Lung (tissue), 12 donors: ENCODE measurements around the gene MAPK4. TPM values are rescaled to one million over a fixed set of nuclear protein-coding genes. Genes with fewer than 3 reads are reported as not detected.

ENCODE experiments used
- ATAC-seq: fragments of 200-7000 bp; cut with Tn5 transposase; one replicate; pipeline ENCODE4 v1.9.1; 2020; ENCODE audit warnings: moderate number of reproducible peaks; ENCODE audit not compliant: insufficient read depth, low FRiP score
- DNase-seq, 3 donors: peaks; one replicate each; pipeline ENCODE4 v3.0.0-alpha.2; 2013 to 2017
- H3K27ac ChIP-seq, 2 donors: one replicate each; pipeline ENCODE4 v1.5.1; 2013; ENCODE audit warnings: mild to moderate bottlenecking in 2 of 2, moderate library complexity in 2 of 2, control low read depth in 1 of 2, inconsistent platforms in 1 of 2, low read depth in 1 of 2, low read length in 1 of 2
- H3K27me3 ChIP-seq, 3 donors: one replicate each; pipeline ENCODE4 v1.5.1; 2013; ENCODE audit warnings: low read length in 2 of 3; ENCODE audit not compliant: control insufficient read depth in 3 of 3, insufficient read depth in 3 of 3
- H3K36me3 ChIP-seq, 4 donors: one replicate each; pipeline ENCODE4 v1.5.1; 2013; ENCODE audit warnings: low read length in 4 of 4, mild to moderate bottlenecking in 1 of 4, moderate library complexity in 1 of 4; ENCODE audit not compliant: control insufficient read depth in 4 of 4, insufficient read depth in 4 of 4
- H3K4me1 ChIP-seq, 5 donors: one replicate each; pipeline ENCODE4 v1.5.1; 2013; ENCODE audit warnings: low read length in 5 of 5, mild to moderate bottlenecking in 2 of 5, moderate library complexity in 1 of 5; ENCODE audit not compliant: control insufficient read depth in 5 of 5, insufficient read depth in 5 of 5
- H3K4me3 ChIP-seq: one replicate; pipeline ENCODE4 v1.5.1; 2013; ENCODE audit warnings: mild to moderate bottlenecking, control low read depth, moderate library complexity
- H3K9ac ChIP-seq, 2 donors: one replicate each; pipeline ENCODE4 v1.5.1; 2013; ENCODE audit warnings: low read length in 2 of 2, control low read depth in 1 of 2; ENCODE audit not compliant: insufficient read depth in 1 of 2
- H3K9me3 ChIP-seq, 4 donors: one replicate each; pipeline ENCODE4 v1.5.1; 2013; ENCODE audit warnings: low read length in 3 of 4, mild to moderate bottlenecking in 1 of 4, moderate library complexity in 1 of 4; ENCODE audit not compliant: control insufficient read depth in 4 of 4, insufficient read depth in 3 of 4
- CTCF ChIP-seq: IDR thresholded peaks from 2 replicates; pipeline ENCODE4 v1.5.1; 2012; ENCODE audit warnings: mild to moderate bottlenecking; ENCODE audit errors: control extremely low read depth, extremely low read depth
- WGBS, 2 donors: extraction: QIAGEN DNeasy Blood & Tissue Kit; methylation state at CpG; one replicate each; pipeline ENCODE4 v1.1.7; 2013; 5-methylcytosine and 5-hydroxymethylcytosine counted together
- polyA plus RNA-seq, 2 donors: library from polyadenylated mRNA; stranded (reverse); fragments of 200-250 nt; gene quantifications; one replicate each; pipeline ENCODE4 v1.2.1, GENCODE V29; 2013
- total RNA-seq, 2 donors: library from RNA; depleted of rRNA in 1 of 2; stranded (reverse); fragments of >200 nt in 1 of 2; gene quantifications; one replicate each; pipeline ENCODE4 v1.2.1, GENCODE V29; 2014 to 2021
- donor health status: control.
- donor health status: control.
- donor health status: Bipolar disorder and iron deficiency.
- donor health status: healthy.
- donor health status: DM: yes; HTN: yes; CAD: no.

MAPK4 gene
- total and polyA plus RNA-seq, 4 donors: 1.8 to 10.7 (median 3.9) TPM

- Histone ChIP-seq H3K27ac (no peak overlapping the region), H3K36me3 (no peaks in the 10 kb centered on the region), H3K4me1 (peaks cover 0 to 4% (median 0%) of the 10 kb centered on the region in 5 donors), H3K4me3 (no peak overlapping the region), H3K9me3 (no peaks in the 10 kb centered on the region), H3K27me3 (no peaks in the 10 kb centered on the region), H3K9ac (no peak overlapping the region)
- 88 to 90% methylated on average over 6 of the region's 6 CpGs for WGBS, 2 donors
- ATAC-seq (no peak), DNase-seq (no peak)
- no peak for TF ChIP-seq CTCF
Observed at GRCh38 chr18:50675043-50675442, 115.2 kb downstream of the MAPK4 start.

GRCh38 chr18:50678651-50679050 lies 118.8 kb downstream of the MAPK4 start:
- 90 to 91% methylated on average over 6 of the region's 6 CpGs for WGBS, 2 donors
- H3K36me3 ChIP-seq: no peaks in the 10 kb centered on the region
- H3K27me3 ChIP-seq: no peaks in the 10 kb centered on the region
- no peaks in the 10 kb centered on the region for H3K9me3 ChIP-seq
- peaks cover 0 to 4% (median 0%) of the 10 kb centered on the region in 5 donors for H3K4me1 ChIP-seq
- TF ChIP-seq CTCF: no peak
- DNase-seq (no peak), ATAC-seq (no peak)
- H3K9ac ChIP-seq: no peak overlapping the region
- no peak overlapping the region for H3K4me3 ChIP-seq
- H3K27ac ChIP-seq: no peak overlapping the region

GRCh38 chr18:50679056-50679455 lies 119.2 kb downstream of the MAPK4 start:
- no peak overlapping the region for H3K9ac ChIP-seq
- no peaks in the 10 kb centered on the region for H3K9me3 ChIP-seq
- H3K4me3 ChIP-seq: no peak overlapping the region
- no peak overlapping the region for H3K27ac ChIP-seq
- no peak for TF ChIP-seq CTCF
- DNase-seq: no peak
- ATAC-seq: no peak
- whole genome bisulfite sequencing, 2 donors: 87 to 93% methylated on average over 5 of the region's 5 CpGs
- H3K27me3 ChIP-seq: no peaks in the 10 kb centered on the region
- peaks cover 0 to 4% (median 0%) of the 10 kb centered on the region in 5 donors for H3K4me1 ChIP-seq
- no peaks in the 10 kb centered on the region for H3K36me3 ChIP-seq

GRCh38 chr18:50679656-50680055 lies 119.8 kb downstream of the MAPK4 start:
- no peaks in the 10 kb centered on the region for H3K36me3 ChIP-seq
- ATAC-seq: no peak
- no peak overlapping the region for H3K27ac ChIP-seq
- no peak for DNase-seq
- no peak overlapping the region for H3K9ac ChIP-seq
- peaks cover 0 to 4% (median 0%) of the 10 kb centered on the region in 5 donors for H3K4me1 ChIP-seq
- no peak for TF ChIP-seq CTCF
- H3K27me3 ChIP-seq: no peaks in the 10 kb centered on the region
- WGBS, 2 donors: 83 to 88% methylated on average over 10 of the region's 10 CpGs
- no peak overlapping the region for H3K4me3 ChIP-seq
- no peaks in the 10 kb centered on the region for H3K9me3 ChIP-seq
